ENCODE data around the gene TCOF1. TPM values are rescaled to one million over a fixed set of nuclear protein-coding genes. Genes with fewer than 3 reads are reported as not detected.

TCOF1 gene
- total and polyA plus RNA-seq, 8 donors = 8.7 to 19.9 (median 13.7) TPM

- intact Hi-C loops (cut with DNase I) = no loop called here
- Histone ChIP-seq H3K27ac (no peak overlapping the region), H3K27me3 (no peaks in the 10 kb centered on the region), H3K36me3 (peaks cover 0 to 79% (median under 1%) of the 10 kb centered on the region in 3 donors), H3K9me3 (no peaks in the 10 kb centered on the region), H3K4me3 (no peak overlapping the region), H3K4me1 (no peaks in the 10 kb centered on the region)
- ATAC-seq (no peak), FAIRE-seq (no peak), DNase-seq (no peak)
- WGBS, 2 donors = 94 to 96% methylated on average over 5 of the region's 5 CpGs
- no peak for TF ChIP-seq CTCF (IDR thresholded peaks at IDR 0.05)
Measured at GRCh38 chr5:150384701-150385100, 27.2 kb downstream of the TCOF1 start.

- FAIRE-seq (no peak), ATAC-seq (no peak), DNase-seq (no peak)
- H3K4me1 ChIP-seq = no peaks in the 10 kb centered on the region
- no peaks in the 10 kb centered on the region for H3K9me3 ChIP-seq
- H3K27ac ChIP-seq = no peak overlapping the region
- intact Hi-C loops (cut with DNase I) = no loop called here
- H3K27me3 ChIP-seq = no peaks in the 10 kb centered on the region
- H3K4me3 ChIP-seq = no peak overlapping the region
- no peak for TF ChIP-seq CTCF (IDR thresholded peaks at IDR 0.05)
- H3K36me3 ChIP-seq = peaks cover 0 to 77% (median 2%) of the 10 kb centered on the region in 3 donors
- WGBS, 2 donors = 91 to 92% methylated on average over 15 of the region's 15 CpGs
Measured at GRCh38 chr5:150386024-150386855, 28.7 kb downstream of the TCOF1 start.

- no peaks in the 10 kb centered on the region for H3K27me3 ChIP-seq
- intact Hi-C loops (cut with DNase I) = no loop called here
- 87 to 88% methylated on average over 13 of the region's 13 CpGs for WGBS, 2 donors
Measured at GRCh38 chr5:150389531-150390266, 32.2 kb downstream of the TCOF1 start.

GRCh38 chr5:150391064-150391834, 33.8 kb downstream of the TCOF1 start:
- 91 to 94% methylated on average over 13 of the region's 13 CpGs for WGBS, 2 donors
- H3K27ac ChIP-seq = no peak overlapping the region

More at GRCh38 chr5:150389531-150390266, 32.2 kb downstream of the TCOF1 start:
- FAIRE-seq (no peak), DNase-seq (no peak), ATAC-seq (no peak)
- no peak for TF ChIP-seq CTCF (IDR thresholded peaks at IDR 0.05)
- Histone ChIP-seq H3K27ac (no peak overlapping the region), H3K36me3 (peaks cover 0 to 77% (median 24%) of the 10 kb centered on the region in 3 donors), H3K4me1 (no peaks in the 10 kb centered on the region), H3K4me3 (no peak overlapping the region), H3K9me3 (no peaks in the 10 kb centered on the region)

More at GRCh38 chr5:150391064-150391834, 33.8 kb downstream of the TCOF1 start:
- Histone ChIP-seq H3K27me3 (no peaks in the 10 kb centered on the region), H3K4me3 (no peak overlapping the region), H3K9me3 (no peaks in the 10 kb centered on the region), H3K36me3 (peaks cover 0 to 75% (median 24%) of the 10 kb centered on the region in 3 donors), H3K4me1 (no peaks in the 10 kb centered on the region)
- intact Hi-C loops (cut with DNase I) = no loop called here
- TF ChIP-seq CTCF (IDR thresholded peaks at IDR 0.05) = no peak
- no peak for FAIRE-seq
- DNase-seq = no peak
- ATAC-seq = no peak

Data from pancreas (tissue), 10 donors.